T-helper 2 cell treated with Interferon-gamma antibody and Interleukin-4, amounts not matched to agents 5 μg/mL and 100 μg/mL, for 36 hours (primary cell): ENCODE measurements around the gene PCK2.

ENCODE experiments used
- DNase-seq: peaks from one replicate; pipeline ENCODE4 v3.0.0; 2021; ENCODE audit warnings: low spot score
- H3K27ac Mint-ChIP-seq: one replicate; pipeline ENCODE4 v1.8.0; 2021; ENCODE audit warnings: mild to moderate bottlenecking, mixed read lengths
- H3K27me3 Mint-ChIP-seq: one replicate; pipeline ENCODE4 v1.8.0; 2021; ENCODE audit warnings: low read depth, mixed read lengths
- H3K36me3 Mint-ChIP-seq: one replicate; pipeline ENCODE4 v1.8.0; 2021; ENCODE audit warnings: low read depth, mixed read lengths
- H3K4me1 Mint-ChIP-seq: one replicate; pipeline ENCODE4 v1.8.0; 2021; ENCODE audit warnings: low read depth, mixed read lengths
- H3K4me3 Mint-ChIP-seq: one replicate; pipeline ENCODE4 v1.8.0; 2022; ENCODE audit warnings: mild to moderate bottlenecking, moderate library complexity, mixed read lengths
- H3K9me3 Mint-ChIP-seq: one replicate; pipeline ENCODE4 v1.8.0; 2021; ENCODE audit warnings: mixed read lengths

Gene PCK2

DNA sequence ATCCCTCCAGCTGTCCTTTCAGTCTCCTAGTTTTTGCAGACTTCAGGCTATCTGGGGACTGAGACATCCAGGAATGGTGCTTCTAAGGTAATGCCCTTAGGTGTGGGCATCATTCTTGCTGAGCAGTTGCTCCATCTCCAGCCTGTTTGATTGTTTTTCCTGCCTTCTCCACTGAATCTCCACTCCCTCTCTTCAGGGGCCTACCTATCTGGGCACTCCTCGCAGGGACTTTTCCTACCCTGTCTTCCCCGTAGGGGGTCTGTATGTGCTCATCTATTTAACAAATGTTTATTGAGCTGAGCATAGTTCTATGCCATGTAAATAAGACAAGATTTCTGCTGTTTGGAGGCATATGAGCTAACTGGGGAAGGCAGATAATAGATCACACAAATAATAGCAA is 38.9 kb downstream of the PCK2 start:
- no peak for DNase-seq
- Mint-ChIP-seq H3K27me3 (no peaks in the 10 kb centered on the region), H3K9me3 (no peaks in the 10 kb centered on the region), H3K4me1 (peaks cover 31% of the 10 kb centered on the region), H3K36me3 (peaks cover 19% of the 10 kb centered on the region), H3K27ac (peak overlapping the region; percentile 68), H3K4me3 (no peak overlapping the region)

DNA sequence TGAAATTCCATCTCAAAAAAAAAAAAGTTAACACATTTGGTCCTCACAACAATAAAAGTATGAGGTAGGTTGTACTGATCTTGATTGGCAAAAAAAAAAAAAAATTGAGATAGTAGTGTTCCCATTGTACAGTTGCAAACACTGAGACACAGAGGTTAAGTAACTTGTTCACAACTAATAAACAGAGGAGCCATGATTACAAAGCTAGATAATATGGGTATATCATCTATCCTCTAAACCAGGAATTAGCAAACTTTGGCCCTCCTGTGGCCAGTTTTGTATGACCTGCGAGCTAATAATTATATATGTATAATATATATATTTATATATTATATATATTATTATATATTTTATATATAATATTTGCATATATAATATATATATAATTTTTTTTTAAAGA is 39.6 kb downstream of the PCK2 start:
- H3K4me1 Mint-ChIP-seq, result peaks cover 38% of the 10 kb centered on the region
- H3K9me3 Mint-ChIP-seq, result no peaks in the 10 kb centered on the region
- H3K36me3 Mint-ChIP-seq, result peaks cover 27% of the 10 kb centered on the region
- no peak overlapping the region for H3K4me3 Mint-ChIP-seq
- no peak for DNase-seq
- no peaks in the 10 kb centered on the region for H3K27me3 Mint-ChIP-seq
- no peak overlapping the region for H3K27ac Mint-ChIP-seq

DNA sequence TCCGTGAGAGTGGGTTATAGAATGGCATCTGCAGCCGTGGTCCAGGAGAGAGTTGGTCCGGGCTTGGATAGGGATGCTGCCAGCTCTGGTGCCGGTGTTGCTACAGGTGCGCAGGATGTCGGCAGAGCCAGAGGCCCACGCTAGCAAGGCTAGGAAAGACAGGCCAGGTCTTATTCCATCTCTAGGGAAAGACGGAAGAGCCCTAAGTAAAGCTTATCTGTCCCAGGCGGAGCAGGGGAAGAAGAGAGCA is 41.4 kb downstream of the PCK2 start:
- Mint-ChIP-seq H3K4me1 (peaks cover 49% of the 10 kb centered on the region), H3K27me3 (no peaks in the 10 kb centered on the region), H3K27ac (peak overlapping the region; percentile 82), H3K36me3 (peaks cover 41% of the 10 kb centered on the region), H3K9me3 (no peaks in the 10 kb centered on the region), H3K4me3 (peak overlapping the region; percentile 90)
- DNase-seq, result no peak

DNA sequence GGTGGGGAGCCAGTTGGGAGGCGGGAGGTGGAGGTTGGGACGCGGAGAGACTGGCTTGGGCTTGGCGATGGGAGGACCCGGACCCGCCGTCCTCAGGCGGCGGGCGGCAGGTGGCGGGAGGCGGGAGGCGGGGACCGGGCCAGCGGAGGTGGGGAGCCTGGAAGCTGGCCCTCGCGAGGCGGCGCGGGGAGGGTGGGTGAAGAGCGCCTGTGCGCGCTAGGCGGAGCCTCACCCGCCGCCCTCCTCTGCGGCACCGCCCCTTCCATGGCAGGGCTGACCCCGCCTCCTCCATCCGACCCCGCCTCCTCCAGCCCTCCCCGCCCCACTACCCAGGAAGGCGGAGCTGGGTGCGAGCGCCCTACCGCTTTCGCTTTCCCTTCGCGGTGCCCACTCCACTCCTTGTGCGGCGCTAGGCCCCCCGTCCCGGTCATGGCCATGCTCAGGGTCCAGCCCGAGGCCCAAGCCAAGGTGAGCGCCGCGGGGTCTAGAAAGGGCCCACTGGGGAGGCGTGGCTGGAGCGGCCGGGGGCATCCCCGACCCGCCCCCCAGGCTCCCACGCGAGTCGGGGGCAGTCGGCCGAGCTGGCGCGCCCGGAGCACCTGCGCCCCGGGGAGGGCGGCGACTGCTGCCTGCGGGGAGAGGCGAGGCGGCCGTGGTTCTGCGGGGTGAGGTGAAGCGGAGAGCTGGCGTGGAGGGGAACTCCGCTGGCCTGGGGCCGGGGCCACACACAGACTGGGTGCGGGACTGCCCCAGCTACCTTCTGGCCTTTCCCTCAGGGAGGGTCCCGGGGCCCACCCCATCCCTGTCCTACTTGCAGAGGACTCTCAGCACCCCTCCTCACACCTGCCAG is 41.9 kb downstream of the PCK2 start, which contains the start of gene PSME1:
TSS of gene PSME1 (plus strand) at position 361 of the 850 bp plus-strand sequence. CDS start at position 430, 69 bp downstream.
- Mint-ChIP-seq H3K27ac (peak within 1 kb of the TSS; percentile 87), H3K36me3 (peaks cover 47% of the 10 kb centered on the region), H3K4me1 (peaks cover 50% of the 10 kb centered on the region), H3K4me3 (peak within 1 kb of the TSS; percentile 90), H3K9me3 (no peaks in the 10 kb centered on the region), H3K27me3 (no peaks in the 10 kb centered on the region)
- DNase-seq, result peak; percentile 90

DNA sequence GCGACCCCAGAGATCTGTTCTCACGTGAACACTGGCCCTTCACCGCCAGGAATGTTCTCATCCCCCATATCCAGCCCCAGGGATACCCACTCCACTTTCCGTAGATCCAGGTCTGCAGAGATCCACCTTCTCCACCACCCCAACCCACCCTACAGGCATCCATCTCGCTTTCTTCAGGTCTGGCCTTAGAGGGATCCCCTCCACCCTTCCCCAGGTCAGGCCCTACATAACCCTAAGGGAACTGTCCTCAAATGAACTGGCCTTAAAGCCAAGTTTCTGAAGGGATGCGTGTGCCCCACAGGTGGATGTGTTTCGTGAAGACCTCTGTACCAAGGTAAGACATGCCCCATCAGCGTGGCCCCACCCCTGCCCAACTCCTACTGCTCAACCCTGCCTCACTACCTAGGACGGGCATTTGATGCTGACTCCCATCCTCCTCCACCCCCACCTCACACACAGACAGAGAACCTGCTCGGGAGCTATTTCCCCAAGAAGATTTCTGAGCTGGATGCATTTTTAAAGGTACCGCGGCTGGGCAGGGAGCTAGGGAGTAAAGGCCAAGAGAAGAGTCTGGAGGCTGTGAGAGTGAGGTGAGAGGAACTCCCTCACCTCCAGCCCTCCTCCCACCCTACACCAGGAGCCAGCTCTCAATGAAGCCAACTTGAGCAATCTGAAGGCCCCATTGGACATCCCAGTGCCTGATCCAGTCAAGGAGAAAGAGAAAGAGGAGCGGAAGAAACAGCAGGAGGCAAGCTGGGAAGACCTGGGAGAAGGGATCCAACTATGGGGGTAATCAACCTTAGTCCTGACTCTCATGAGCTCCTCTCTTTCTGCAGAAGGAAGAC is 42.8 kb downstream of the PCK2 start:
- H3K9me3 Mint-ChIP-seq, result no peaks in the 10 kb centered on the region
- no peaks in the 10 kb centered on the region for H3K27me3 Mint-ChIP-seq
- H3K4me3 Mint-ChIP-seq, result peak overlapping the region; percentile 90
- H3K27ac Mint-ChIP-seq, result peak overlapping the region; percentile 87
- DNase-seq, result no peak
- peaks cover 48% of the 10 kb centered on the region for H3K4me1 Mint-ChIP-seq
- peaks cover 49% of the 10 kb centered on the region for H3K36me3 Mint-ChIP-seq

DNA sequence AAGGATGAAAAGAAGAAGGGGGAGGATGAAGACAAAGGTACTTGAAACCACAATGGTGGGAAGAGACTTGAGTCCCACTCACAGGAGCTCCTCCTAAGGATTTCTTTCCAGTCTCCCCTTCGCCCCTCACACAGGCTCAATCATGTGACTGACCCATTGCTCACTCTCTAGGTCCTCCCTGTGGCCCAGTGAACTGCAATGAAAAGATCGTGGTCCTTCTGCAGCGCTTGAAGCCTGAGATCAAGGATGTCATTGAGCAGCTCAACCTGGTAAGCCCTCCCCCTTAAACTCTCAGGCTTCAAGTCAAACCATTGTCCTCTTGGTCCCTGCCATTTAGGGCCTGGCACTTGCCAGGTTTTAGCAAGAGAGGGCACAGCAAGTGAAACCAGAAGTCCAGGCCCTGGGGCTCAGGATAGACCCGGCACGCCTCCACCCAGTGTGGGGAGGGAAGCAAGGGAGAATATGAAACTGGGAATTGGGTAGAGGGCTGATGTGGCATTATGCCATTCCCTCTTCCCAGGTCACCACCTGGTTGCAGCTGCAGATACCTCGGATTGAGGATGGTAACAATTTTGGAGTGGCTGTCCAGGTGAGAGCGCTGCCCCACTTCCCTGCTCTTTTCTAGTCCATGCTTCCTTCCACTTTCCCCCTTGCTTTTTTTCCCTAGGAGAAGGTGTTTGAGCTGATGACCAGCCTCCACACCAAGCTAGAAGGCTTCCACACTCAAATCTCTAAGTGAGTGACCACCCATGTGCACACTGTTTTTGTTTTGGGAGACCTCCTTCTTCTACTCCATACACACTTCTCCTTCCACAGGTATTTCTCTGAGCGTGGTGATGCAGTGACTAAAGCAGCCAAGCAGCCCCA is 43.7 kb downstream of the PCK2 start:
- Mint-ChIP-seq H3K4me3 (peak overlapping the region; percentile 90), H3K9me3 (no peaks in the 10 kb centered on the region), H3K36me3 (peaks cover 48% of the 10 kb centered on the region), H3K27me3 (no peaks in the 10 kb centered on the region), H3K27ac (peak overlapping the region; percentile 58), H3K4me1 (peaks cover 44% of the 10 kb centered on the region)
- DNase-seq, result no peak

DNA sequence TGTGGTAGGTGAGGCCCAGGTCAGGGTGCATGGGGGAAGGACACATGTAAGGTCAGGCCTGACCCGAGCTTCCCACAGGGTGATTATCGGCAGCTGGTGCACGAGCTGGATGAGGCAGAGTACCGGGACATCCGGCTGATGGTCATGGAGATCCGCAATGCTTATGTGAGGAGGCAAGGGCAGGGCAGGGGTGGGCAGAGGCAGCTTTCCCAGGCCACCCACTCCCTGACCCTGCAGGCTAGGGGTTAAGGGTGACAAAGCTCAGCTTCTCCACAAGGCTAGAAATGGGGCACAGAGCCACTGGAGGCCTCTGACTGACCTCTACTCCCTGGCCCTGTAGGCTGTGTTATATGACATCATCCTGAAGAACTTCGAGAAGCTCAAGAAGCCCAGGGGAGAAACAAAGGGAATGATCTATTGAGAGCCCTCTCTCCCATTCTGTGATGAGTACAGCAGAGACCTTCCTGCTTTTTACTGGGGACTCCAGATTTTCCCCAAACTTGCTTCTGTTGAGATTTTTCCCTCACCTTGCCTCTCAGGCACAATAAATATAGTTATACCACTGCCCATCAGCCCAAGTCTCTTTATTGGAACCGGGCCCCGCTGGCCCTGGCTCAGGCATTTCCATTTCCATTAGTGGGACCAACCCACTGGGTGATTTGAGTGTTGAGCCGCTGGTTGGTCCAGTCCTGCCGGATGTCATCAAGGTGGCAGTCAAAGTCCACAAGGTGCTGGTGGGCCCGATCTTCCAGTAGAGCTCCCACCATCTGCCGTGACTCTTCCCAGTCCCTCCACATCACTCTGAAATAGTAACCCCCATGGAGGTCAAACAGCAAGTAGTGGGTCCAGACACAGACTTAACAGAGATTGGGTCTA is 44.5 kb downstream of the PCK2 start:
- Mint-ChIP-seq H3K9me3 (no peaks in the 10 kb centered on the region), H3K4me3 (peak overlapping the region; percentile 99), H3K27ac (peak overlapping the region; percentile 77), H3K27me3 (no peaks in the 10 kb centered on the region), H3K4me1 (peaks cover 49% of the 10 kb centered on the region), H3K36me3 (peaks cover 56% of the 10 kb centered on the region)
- no peak for DNase-seq

DNA sequence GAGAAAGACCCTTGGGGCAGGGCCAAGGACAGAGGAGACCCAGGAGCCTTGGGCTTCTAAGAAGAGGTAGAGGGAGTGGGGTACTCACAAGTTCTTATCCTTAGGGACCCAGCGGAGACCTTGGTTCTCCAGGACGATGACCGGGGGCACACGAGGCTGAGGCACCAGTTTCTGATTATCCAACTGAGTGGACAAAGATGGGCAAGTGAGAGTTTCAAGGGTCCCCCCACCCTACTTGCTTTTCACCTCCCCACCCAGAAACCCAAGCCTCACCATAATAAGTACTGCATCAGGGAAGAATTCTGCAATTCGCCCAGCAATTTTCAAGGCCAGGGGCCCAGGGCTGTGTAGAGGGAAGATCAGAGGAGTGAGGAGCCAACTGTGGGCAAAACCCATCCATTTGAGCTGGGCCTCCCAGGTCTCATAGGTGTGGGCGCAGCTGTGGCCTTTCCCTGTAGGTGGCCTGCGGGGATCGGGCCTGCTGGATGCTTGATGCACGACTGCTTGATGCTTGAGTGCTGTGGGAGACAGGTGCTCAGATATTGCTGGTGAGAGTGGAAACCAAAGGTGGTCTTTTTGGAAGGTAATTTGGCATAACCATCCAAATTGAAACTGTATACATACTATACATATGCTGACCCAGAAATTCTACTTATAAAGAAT is 45.3 kb downstream of the PCK2 start:
- Mint-ChIP-seq H3K4me3 (peak overlapping the region; percentile 99), H3K4me1 (peaks cover 54% of the 10 kb centered on the region), H3K27ac (peak overlapping the region; percentile 77), H3K36me3 (peaks cover 64% of the 10 kb centered on the region), H3K27me3 (no peaks in the 10 kb centered on the region), H3K9me3 (no peaks in the 10 kb centered on the region)
- no peak for DNase-seq

DNA sequence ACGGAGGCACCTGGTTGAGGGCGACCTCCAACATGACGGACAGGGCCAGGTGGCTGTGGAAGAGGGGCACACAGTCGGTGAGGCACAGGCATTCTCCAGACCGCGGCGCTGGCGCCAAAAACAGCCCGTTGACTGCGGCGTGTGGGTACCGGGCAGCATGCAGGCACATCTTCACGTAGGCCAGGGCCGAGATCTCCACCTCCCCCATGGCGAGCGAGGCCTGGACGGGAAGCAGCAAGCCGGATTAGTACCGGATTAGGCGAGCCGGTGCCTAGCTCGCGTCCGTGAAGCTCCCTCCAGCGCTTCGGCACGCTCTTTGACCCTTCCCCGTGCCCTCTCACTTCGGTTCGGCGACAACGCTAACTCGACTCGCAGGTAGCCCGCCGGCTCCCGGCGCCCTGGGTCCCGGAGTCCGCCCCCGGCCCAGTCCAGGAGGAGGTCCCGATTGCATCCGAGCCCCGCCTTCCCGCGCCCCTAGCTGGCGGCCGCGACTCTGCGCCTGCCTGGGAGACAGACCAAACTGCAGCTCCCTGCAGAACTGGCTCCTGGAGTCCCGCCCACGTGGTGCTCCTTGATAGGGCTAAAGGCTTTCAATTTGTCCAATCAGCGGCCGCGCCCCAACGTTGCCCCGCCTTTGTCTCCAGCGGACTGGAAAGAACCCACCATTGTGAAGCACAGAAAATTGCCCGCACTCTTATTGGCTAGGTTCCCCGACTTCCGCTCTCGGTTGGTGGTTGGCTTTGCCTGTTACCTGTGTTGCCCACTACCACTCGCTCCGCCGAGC is 47.2 kb downstream of the PCK2 start, which contains the start of gene EMC9:
TSS of gene EMC9 (minus strand) at position 495 of the 784 bp plus-strand sequence. CDS start at position 208, 287 bp downstream.
- H3K9me3 Mint-ChIP-seq, result no peaks in the 10 kb centered on the region
- peak within 1 kb of the TSS; percentile 99 for H3K4me3 Mint-ChIP-seq
- peak within 1 kb of the TSS; percentile 84 for H3K27ac Mint-ChIP-seq
- H3K36me3 Mint-ChIP-seq, result peaks cover 80% of the 10 kb centered on the region
- DNase-seq, result peak; percentile 100
- peaks cover 60% of the 10 kb centered on the region for H3K4me1 Mint-ChIP-seq
- H3K27me3 Mint-ChIP-seq, result no peaks in the 10 kb centered on the region

DNA sequence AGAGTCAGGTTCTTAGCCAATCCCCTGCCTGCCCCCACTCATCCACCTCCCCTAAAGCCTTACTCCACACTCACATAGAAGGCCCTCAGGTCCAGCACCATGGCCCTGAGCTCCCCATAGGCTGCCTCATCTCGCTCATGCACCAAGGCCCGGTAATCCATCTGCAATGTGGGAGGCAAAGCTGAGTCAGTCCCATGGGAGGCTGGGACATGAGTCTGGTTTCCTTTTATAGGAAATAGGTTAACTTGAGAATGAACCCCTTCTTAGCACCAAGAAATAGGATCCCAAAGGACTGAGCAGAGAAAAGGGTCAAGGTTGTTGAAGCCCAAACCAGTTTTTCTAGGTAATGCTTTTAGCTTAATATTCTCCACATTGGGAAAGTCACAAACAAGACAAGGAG is 49.4 kb downstream of the PCK2 start:
- DNase-seq, result no peak
- Mint-ChIP-seq H3K4me3 (peak overlapping the region; percentile 99), H3K27ac (peak overlapping the region; percentile 69), H3K4me1 (peaks cover 50% of the 10 kb centered on the region), H3K27me3 (no peaks in the 10 kb centered on the region), H3K36me3 (peaks cover 68% of the 10 kb centered on the region), H3K9me3 (no peaks in the 10 kb centered on the region)

DNA sequence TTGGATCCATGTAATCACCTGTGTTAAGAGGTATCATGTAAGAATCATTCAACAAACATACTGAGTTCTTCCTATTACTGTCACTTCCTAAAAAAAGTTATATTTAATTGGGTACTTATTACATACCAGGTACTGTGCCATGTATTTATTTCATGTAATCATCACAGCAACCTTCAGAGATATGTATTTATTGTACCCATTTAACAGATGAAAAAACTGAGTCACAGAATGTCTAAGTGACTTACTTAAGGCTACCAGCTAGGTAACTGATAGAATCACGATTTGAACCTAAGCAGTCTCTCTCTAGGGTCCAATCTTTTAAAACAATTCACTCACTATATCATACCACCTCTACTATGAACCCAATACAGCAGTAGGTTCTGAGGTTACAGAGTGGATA is 50.3 kb downstream of the PCK2 start:
- Mint-ChIP-seq H3K4me1 (peaks cover 50% of the 10 kb centered on the region), H3K36me3 (peaks cover 68% of the 10 kb centered on the region), H3K9me3 (no peaks in the 10 kb centered on the region), H3K4me3 (peak overlapping the region; percentile 100), H3K27me3 (no peaks in the 10 kb centered on the region), H3K27ac (peak overlapping the region; percentile 50)
- no peak for DNase-seq

DNA sequence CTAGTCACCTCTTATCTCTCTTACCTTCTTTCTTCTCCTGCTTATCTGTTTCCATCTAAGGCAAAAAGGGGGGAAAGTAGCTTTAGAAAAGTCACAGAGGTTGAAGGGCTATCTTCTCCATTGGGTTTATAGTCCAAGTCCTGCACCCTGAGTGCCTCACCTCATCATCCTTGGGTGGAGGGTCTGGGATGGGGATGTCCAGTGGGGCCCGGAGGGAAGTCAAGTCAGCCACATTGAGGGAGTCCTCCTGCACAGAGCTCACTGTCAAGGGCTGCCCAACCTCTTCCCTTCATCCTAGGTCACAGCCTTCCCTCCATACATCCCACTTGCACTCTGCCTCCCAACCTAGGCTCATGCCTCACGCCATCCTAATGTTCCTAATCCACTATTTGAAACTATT is 51.1 kb downstream of the PCK2 start:
- Mint-ChIP-seq H3K4me1 (peaks cover 49% of the 10 kb centered on the region), H3K9me3 (no peaks in the 10 kb centered on the region), H3K27me3 (no peaks in the 10 kb centered on the region), H3K27ac (peak overlapping the region; percentile 100), H3K36me3 (peaks cover 67% of the 10 kb centered on the region), H3K4me3 (peak overlapping the region; percentile 100)
- no peak for DNase-seq
